ENCODE data around the gene TMEM255B.

GRCh38 chr13:113854238-113855011 is 95.4 kb downstream of the TMEM255B start:
- TF ChIP-seq EZH2 (IDR thresholded peaks at IDR 0.05; ENCODE audit: low read length), result no peak
- no peak for TF ChIP-seq CTCF (optimal IDR thresholded peaks at IDR 0.05 in 1 of 3, IDR thresholded peaks at IDR 0.05 in 1 of 3, conservative IDR thresholded peaks at IDR 0.05 in 1 of 3; ENCODE audit: extremely low read depth in 1 of 3, insufficient read depth in 2 of 3, low read length in 3 of 3)
